ENCODE results near the gene ERFL.

Gene ERFL

DNA sequence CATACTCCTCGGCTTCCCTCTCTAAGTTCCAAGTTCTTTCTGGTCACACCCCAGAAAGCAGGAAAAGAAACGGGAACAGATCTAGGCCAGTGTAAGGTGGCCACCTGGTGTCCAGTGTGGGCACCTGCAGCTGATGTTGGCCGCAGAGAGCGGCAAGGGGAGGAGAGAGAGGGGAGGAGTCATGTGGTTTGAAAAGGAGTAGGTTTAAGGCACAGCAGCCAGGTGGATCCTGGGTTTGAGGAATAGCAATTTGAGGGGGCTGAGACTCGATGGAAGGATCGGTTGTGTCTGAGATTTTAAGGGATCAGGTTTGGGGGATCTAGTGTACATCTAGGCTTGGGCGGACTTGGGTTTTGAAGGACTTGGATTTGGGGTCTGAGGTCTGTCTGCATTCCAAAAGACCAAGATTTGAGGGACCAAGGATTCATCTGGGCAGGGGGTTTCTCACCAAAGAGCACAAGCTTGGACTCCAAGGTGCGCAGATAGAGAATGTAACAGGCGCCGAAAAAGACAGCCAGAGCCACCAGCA is 29.7 kb upstream of the ERFL start:
- peak overlapping the region; percentile 83 for H3K4me3 Mint-ChIP-seq
- no peaks in the 10 kb centered on the region for H3K9me3 Mint-ChIP-seq
- H3K27ac Mint-ChIP-seq (ENCODE audit: low read depth), result peak overlapping the region; percentile 56
- no peak for DNase-seq (ENCODE audit: low spot score in 2 of 2)
- peaks cover 19% of the 10 kb centered on the region for H3K4me1 Mint-ChIP-seq
- H3K36me3 Mint-ChIP-seq (ENCODE audit: insufficient read depth), result peaks cover 3% of the 10 kb centered on the region
- H3K27me3 Mint-ChIP-seq, result no peaks in the 10 kb centered on the region
- no peak for ATAC-seq (replicated peaks; ENCODE audit: extremely low read depth, poor library complexity, severe bottlenecking)

DNA sequence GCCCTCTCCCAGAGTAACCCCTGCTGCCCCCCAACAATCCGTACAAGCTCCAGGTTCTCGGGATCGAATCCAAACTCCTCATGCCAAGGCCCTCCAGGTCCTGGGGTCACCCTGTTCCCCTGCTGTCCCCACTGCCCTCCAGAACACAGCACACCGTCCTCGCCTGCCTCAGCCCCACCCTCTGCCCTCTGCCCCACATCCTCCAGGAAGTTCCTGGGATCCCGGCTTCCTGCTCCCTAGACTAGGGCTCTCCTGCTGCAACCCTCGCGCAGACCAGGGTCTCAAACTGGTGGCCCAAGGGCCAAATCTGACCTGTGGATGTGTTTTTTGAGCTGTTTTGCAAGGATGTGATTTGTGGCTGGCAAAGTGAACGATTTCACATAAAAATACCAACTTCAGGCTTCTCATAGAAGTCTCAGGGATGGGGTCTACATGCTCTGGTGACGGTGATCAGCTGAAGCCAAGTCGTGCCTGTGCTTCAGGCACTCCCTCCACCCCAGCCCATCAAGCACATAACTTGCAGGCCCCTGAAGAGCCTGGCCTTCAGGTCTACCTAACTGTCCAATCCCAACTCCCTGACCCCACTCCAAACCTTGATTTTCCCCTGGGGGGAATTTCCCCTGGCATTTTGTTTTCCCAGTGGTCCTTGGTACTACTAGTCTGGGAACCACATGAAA is 29.1 kb upstream of the ERFL start:
- Mint-ChIP-seq H3K36me3 (ENCODE audit: insufficient read depth) (peaks cover 3% of the 10 kb centered on the region), H3K9me3 (no peaks in the 10 kb centered on the region), H3K4me3 (peak overlapping the region; percentile 83), H3K27me3 (no peaks in the 10 kb centered on the region), H3K27ac (ENCODE audit: low read depth) (peak overlapping the region; percentile 56), H3K4me1 (peaks cover 19% of the 10 kb centered on the region)
- ATAC-seq (replicated peaks; ENCODE audit: extremely low read depth, poor library complexity, severe bottlenecking), result no peak
- no peak for DNase-seq (ENCODE audit: low spot score in 2 of 2)

DNA sequence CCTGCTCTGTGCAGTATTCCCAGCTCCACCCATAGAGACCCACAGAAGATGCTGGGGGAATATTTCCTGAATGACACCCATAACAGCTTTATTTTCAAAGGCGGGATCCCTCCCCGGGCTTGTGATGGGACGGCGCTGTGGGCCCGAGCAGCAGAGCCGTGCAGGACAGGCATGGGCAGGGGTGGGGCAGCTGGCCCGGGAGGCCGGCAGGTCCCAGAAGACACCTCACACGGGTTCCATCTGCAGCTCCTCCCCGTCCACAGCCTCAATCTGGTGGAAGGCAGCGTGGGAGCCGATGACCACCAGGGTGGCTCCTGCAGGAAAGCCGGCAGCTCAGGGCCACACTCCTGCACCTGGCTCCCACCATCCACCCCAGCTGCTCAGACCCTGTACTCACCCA is 28.4 kb upstream of the ERFL start:
- DNase-seq (ENCODE audit: low spot score in 2 of 2), result no peak
- Mint-ChIP-seq H3K4me1 (peaks cover 22% of the 10 kb centered on the region), H3K27ac (ENCODE audit: low read depth) (no peak overlapping the region), H3K36me3 (ENCODE audit: insufficient read depth) (peaks cover 3% of the 10 kb centered on the region), H3K9me3 (no peaks in the 10 kb centered on the region), H3K27me3 (no peaks in the 10 kb centered on the region), H3K4me3 (no peak overlapping the region)
- no peak for ATAC-seq (replicated peaks; ENCODE audit: extremely low read depth, poor library complexity, severe bottlenecking)

DNA sequence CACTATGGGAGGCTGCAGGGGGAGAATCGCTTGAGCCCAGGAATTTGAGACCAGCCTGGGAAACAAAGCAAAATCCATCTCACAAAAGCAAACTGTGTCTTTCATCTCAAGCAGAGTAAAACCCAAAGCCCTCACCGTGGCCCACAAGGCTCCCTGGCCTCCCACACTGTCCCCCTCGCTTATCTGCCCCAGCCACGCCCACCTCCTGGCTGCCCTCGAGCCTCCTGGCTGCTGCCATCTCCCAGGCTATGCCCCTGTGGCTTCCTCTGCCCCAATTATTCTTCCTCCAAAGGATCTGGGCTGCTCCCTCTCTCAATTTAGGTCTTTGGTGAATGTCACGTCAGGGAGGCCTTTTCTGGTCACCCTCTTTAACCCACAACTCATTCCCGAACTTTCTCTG is 27.3 kb upstream of the ERFL start:
- no peak for DNase-seq (ENCODE audit: low spot score in 2 of 2)
- Mint-ChIP-seq H3K9me3 (no peaks in the 10 kb centered on the region), H3K4me1 (peaks cover 26% of the 10 kb centered on the region), H3K36me3 (ENCODE audit: insufficient read depth) (peaks cover 3% of the 10 kb centered on the region), H3K27me3 (no peaks in the 10 kb centered on the region), H3K4me3 (no peak overlapping the region), H3K27ac (ENCODE audit: low read depth) (no peak overlapping the region)
- no peak for ATAC-seq (replicated peaks; ENCODE audit: extremely low read depth, poor library complexity, severe bottlenecking)

DNA sequence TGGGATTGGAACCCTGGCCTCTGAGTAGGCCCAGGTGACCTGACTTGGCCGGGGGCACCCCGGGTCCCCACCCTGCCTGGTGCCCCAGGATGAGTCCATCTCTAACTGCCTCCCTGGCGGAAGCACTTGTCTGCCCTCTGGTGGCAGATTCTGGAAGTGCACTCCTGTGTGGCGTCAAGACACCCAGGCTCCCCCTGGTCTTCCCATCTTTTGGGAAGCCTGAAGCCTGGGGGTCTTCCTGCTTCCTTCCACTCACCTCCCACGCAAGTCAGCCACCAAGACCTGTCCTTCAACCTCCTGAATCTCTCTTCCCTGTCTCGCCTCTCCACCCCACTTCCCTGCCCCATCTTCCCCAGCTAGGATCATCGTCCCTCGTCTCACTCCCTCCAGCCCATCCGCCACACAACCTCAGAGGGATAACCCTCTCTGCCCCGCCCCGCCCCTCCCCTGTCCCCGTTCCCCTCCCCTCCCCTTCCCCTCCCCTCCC is 23.5 kb upstream of the ERFL start:
- Mint-ChIP-seq H3K4me3 (no peak overlapping the region), H3K27me3 (no peaks in the 10 kb centered on the region), H3K4me1 (peaks cover 24% of the 10 kb centered on the region), H3K36me3 (ENCODE audit: insufficient read depth) (peaks cover 5% of the 10 kb centered on the region), H3K27ac (ENCODE audit: low read depth) (peak overlapping the region; percentile 87), H3K9me3 (no peaks in the 10 kb centered on the region)
- ATAC-seq (replicated peaks; ENCODE audit: extremely low read depth, poor library complexity, severe bottlenecking) (peak; percentile 62), DNase-seq (ENCODE audit: low spot score in 2 of 2) (peak; percentile 73 to 93)

DNA sequence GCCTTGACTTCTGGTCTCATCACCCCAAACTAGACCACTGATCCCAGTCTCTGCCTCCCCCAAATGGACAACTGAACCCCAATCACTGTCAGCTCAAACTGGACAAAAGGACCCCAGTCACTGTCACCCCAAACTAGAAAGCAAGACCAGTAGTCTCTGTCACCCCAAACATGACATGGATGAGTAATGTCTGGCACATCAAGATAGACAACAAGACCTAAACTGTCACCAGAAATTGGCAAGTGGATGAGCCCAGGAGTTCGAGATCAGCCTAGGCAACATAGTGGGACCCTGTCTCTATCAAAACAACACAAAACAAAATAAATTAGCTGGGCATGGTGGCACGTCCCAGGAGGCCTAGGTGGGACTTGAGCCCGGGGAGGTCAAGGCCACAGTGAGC is 18.8 kb upstream of the ERFL start:
- Mint-ChIP-seq H3K27me3 (peaks cover 10% of the 10 kb centered on the region), H3K36me3 (ENCODE audit: insufficient read depth) (peaks cover 20% of the 10 kb centered on the region), H3K4me1 (peaks cover 57% of the 10 kb centered on the region), H3K4me3 (peak overlapping the region; percentile 68), H3K27ac (ENCODE audit: low read depth) (peak overlapping the region; percentile 98), H3K9me3 (no peaks in the 10 kb centered on the region)
- DNase-seq (ENCODE audit: low spot score in 2 of 2) (no peak), ATAC-seq (replicated peaks; ENCODE audit: extremely low read depth, poor library complexity, severe bottlenecking) (no peak)

DNA sequence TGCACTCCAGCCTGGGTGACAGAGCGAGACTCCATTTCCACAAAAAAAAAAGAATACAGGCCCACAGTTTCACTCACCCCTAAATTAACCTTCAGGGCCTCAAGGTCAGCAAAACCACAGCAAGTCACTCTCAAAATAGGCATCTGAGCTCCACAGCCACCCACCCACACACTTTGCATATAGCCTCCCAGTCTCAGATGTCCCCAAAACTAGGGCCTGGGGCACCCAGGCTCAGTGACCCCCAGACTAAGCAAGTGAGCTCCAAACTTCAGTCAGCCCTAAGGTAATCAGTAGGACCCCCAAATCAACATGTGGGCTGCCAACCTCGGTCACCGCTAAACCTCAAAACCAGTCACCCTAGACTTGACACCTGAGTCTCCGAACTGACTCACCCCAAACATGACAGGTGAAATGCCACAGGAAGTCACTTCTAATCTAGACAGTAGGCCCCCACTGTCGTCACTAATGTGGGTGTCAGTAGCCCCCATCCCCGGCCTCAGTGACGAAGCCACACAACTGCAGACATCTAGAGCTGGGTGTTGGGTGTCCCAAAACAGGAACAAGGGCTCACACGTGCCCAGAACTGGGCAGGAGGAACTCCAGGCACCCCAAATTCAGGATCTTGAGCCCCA is 17.0 kb upstream of the ERFL start:
- peak overlapping the region; percentile 98 for H3K27ac Mint-ChIP-seq (ENCODE audit: low read depth)
- H3K9me3 Mint-ChIP-seq, result no peaks in the 10 kb centered on the region
- H3K4me3 Mint-ChIP-seq, result peak overlapping the region; percentile 72
- H3K27me3 Mint-ChIP-seq, result peaks cover 28% of the 10 kb centered on the region
- H3K36me3 Mint-ChIP-seq (ENCODE audit: insufficient read depth), result peaks cover 20% of the 10 kb centered on the region
- peaks cover 64% of the 10 kb centered on the region for H3K4me1 Mint-ChIP-seq
- ATAC-seq (replicated peaks; ENCODE audit: extremely low read depth, poor library complexity, severe bottlenecking) (peak; percentile 88), DNase-seq (ENCODE audit: low spot score in 2 of 2) (peak; percentile 73 to 96)

DNA sequence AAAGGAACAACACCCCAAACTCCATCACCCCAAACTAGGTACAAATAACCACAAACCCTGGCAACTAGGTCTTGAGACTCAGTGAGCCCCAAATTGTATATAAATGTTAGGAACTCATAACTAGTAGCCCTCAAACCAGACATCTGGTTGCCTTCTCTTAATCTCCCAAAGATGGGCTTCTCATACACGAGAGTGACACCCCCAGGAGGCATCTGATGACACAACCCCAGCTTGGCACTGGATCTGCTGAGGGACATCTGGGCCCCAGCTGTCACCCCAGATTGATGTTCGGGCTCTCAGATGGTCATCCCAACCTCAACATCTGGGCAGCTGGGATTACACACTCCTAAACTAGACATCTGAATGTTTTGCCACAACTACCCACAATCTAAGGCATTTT is 16.1 kb upstream of the ERFL start:
- ATAC-seq (replicated peaks; ENCODE audit: extremely low read depth, poor library complexity, severe bottlenecking) (no peak), DNase-seq (ENCODE audit: low spot score in 2 of 2) (no peak)
- Mint-ChIP-seq H3K36me3 (ENCODE audit: insufficient read depth) (peaks cover 20% of the 10 kb centered on the region), H3K27me3 (peaks cover 30% of the 10 kb centered on the region), H3K4me1 (peaks cover 65% of the 10 kb centered on the region), H3K27ac (ENCODE audit: low read depth) (peak overlapping the region; percentile 98), H3K9me3 (no peaks in the 10 kb centered on the region), H3K4me3 (peak overlapping the region; percentile 51)

DNA sequence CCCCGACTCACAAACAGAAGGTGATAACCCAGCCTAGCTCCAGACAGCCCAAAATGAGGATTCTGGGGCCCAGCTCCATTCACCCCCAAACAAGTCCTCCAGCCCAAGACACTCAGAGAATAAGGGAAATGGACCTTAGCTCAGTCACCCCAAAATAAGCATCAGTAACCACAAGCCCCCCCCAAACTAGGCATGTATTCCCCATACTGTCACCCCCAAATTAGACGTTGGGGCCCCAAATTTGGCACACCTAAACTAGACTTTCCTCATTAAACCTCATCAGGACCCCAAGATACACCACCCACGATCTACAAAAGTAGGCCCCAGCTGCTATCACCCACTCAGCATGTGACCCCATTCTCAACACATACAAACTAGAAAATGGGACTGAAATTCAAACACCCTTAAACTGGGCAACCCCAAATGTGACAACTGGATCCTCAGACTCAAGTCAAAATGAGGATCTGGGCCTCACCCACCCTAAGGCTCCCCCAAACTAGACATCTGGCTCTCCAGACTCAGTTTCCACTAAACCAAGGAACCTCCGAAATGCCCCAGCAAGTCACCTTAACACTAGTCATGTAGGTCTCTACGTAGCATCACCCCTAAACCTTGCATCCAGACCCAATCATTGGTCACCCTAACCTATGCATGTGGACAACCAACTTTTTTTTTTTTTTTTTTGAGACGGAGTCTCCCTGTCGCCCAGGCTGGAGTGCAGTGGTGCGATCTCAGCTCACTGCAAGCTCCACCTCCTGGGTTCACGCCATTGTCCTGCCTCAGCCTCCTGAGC is 13.4 kb upstream of the ERFL start:
- peaks cover 57% of the 10 kb centered on the region for H3K4me1 Mint-ChIP-seq
- peak overlapping the region; percentile 63 for H3K27ac Mint-ChIP-seq (ENCODE audit: low read depth)
- DNase-seq (ENCODE audit: low spot score in 2 of 2) (no peak), ATAC-seq (replicated peaks; ENCODE audit: extremely low read depth, poor library complexity, severe bottlenecking) (no peak)
- H3K27me3 Mint-ChIP-seq, result peaks cover 30% of the 10 kb centered on the region
- peaks cover 16% of the 10 kb centered on the region for H3K36me3 Mint-ChIP-seq (ENCODE audit: insufficient read depth)
- H3K9me3 Mint-ChIP-seq, result no peaks in the 10 kb centered on the region
- H3K4me3 Mint-ChIP-seq, result peak overlapping the region; percentile 68

DNA sequence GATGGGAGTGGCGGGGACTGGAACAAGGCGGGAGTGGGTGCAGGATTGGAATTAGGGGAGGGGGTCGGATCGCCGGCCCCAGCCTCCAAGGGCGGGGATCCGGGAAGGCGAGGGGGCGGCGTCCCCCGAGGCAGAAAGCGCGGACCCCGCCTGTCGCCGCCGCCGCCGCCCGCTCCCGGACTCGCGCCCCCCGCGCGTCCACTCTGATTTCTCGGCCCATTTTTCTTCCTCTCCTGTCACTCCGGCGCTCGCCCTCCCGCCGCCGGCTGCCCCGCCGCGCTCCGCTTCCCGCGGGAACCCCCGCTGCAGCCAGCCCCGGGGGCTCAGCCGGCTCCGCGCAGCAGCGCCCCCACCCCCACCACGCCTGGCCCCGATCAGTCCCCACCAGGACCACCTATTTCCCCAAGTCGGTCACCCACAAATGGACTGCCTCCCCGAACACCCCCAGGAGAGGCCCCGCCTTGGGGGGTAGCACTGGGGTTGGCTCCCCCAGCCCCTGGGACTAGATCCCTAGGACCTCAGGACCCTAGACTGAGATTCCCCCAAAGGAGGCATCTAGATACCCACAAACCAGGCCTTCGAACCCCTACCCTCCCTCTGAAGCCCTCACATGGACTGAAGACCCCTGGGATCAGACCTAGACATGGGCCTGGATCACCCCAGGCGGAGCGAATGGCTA is 12.6 kb upstream of the ERFL start:
- Mint-ChIP-seq H3K9me3 (no peaks in the 10 kb centered on the region), H3K4me3 (peak overlapping the region; percentile 68), H3K27ac (ENCODE audit: low read depth) (peak overlapping the region; percentile 71), H3K27me3 (peaks cover 31% of the 10 kb centered on the region), H3K4me1 (peaks cover 59% of the 10 kb centered on the region), H3K36me3 (ENCODE audit: insufficient read depth) (peaks cover 20% of the 10 kb centered on the region)
- DNase-seq (ENCODE audit: low spot score in 2 of 2) (no peak), ATAC-seq (replicated peaks; ENCODE audit: extremely low read depth, poor library complexity, severe bottlenecking) (no peak)

DNA sequence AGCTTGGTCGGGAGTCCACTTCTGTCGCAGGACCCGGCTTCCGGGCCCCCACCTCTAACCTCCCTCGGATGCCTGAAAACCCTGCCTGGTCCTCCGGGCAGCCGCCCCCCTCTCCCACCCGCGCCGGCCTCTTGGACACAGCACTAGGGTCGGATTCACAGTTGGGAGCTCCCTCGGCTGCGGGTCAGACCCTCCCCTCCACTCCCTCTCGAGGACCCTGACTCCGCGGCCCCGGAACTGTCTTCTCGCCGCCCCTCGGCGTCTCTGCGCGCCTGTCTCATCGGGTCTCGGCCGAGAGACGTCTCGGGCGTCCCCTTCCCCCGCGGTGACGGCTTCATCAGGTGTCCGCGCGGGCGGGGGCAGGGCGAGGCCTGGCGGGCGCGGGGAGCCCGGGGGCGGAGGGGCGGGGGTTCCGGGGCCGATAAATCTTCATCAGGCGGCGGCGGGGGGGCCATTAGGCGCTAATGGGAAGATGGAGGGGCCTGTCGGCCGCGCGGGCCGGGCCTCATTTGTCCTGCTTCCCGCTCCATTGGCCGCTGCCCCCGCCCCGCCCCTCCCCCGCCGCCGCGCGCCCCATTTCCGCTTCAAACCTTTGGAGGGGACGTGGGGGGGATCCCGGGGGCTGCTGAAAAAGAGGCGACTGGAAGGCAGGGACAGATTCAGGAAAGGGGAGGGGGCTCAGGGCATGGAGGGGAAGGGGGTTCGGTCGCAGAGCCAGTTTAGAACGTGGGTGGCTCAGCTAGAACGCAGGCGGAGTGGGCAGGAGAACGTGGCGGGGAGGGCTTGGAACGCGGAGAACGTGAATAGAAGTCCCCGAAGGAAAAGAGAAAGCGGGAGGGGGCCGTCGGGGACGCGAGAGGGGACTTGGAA is 11.8 kb upstream of the ERFL start:
- Mint-ChIP-seq H3K4me1 (peaks cover 57% of the 10 kb centered on the region), H3K36me3 (ENCODE audit: insufficient read depth) (peaks cover 14% of the 10 kb centered on the region), H3K27me3 (peaks cover 38% of the 10 kb centered on the region), H3K4me3 (peak overlapping the region; percentile 68), H3K27ac (ENCODE audit: low read depth) (peak overlapping the region; percentile 71), H3K9me3 (no peaks in the 10 kb centered on the region)
- ATAC-seq (replicated peaks; ENCODE audit: extremely low read depth, poor library complexity, severe bottlenecking), result no peak
- no peak for DNase-seq (ENCODE audit: low spot score in 2 of 2)
